ENCODE data around the gene RRAS2. TPM values are rescaled to one million over a fixed set of nuclear protein-coding genes. Genes with fewer than 3 reads are reported as not detected.

RRAS2 gene
- polyA plus RNA-seq, 3 donors = 0.19 to 0.31 TPM; not detected in 1

DNA sequence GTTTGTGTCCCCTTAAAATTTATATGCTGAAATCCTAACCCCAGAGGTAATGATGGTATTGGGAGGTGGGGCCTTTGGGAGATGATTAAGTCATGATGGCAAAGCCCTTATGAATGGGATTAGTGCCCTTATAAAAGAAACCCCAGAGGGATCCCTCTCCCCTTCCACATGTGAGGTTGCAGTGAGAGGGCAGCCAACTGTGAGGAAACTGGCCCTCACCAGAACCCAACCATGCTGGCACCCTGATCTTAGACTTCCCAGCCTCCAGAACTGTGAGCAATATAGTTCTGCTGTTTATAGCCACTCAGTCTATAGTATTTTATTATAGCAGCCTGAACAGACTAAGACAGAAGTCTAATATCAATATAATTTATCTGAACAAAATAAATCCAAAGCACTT, 27.1 kb upstream of the RRAS2 start:
- Histone ChIP-seq H3K9ac (ENCODE audit: insufficient read depth, low read length, poor library complexity, severe bottlenecking) (no peak overlapping the region), H4K20me1 (ENCODE audit: insufficient read depth, low read length) (no peaks in the 10 kb centered on the region), H3K4me3 (replicated peaks in 1 of 3; ENCODE audit: low read depth in 2 of 3, low read length in 3 of 3) (no peak overlapping the region), H3K4me1 (ENCODE audit: control insufficient read depth in 1 of 2, insufficient read depth in 2 of 2, low read length in 2 of 2) (peaks cover under 1 to 3% of the 10 kb centered on the region in 2 donors), H3K9me3 (replicated peaks in 1 of 2; ENCODE audit: control insufficient read depth in 1 of 2, insufficient read depth in 1 of 2, low read length in 2 of 2) (no peaks in the 10 kb centered on the region), H3K27ac (ENCODE audit: low read depth in 1 of 2, low read length in 2 of 2) (no peak overlapping the region), H3K36me3 (replicated peaks in 1 of 2; ENCODE audit: control insufficient read depth in 1 of 2, insufficient read depth in 2 of 2, low read length in 2 of 2) (no peaks in the 10 kb centered on the region), H3K79me2 (ENCODE audit: insufficient read depth, low read length) (no peaks in the 10 kb centered on the region), H3K27me3 (ENCODE audit: control insufficient read depth in 2 of 2, insufficient read depth in 2 of 2, low read length in 2 of 2) (peaks cover 18% of the 10 kb centered on the region in 2 donors), H2AFZ (ENCODE audit: insufficient read depth, low read depth, low read length, poor library complexity, severe bottlenecking) (no peak overlapping the region), H3K4me2 (replicated peaks; ENCODE audit: extremely low read depth, low read length, poor library complexity, severe bottlenecking) (no peak overlapping the region)
- Mint-ChIP-seq H3K27ac (no peak overlapping the region), H3K36me3 (no peaks in the 10 kb centered on the region), H3K4me3 (no peak overlapping the region), H3K4me1 (peaks cover 3% of the 10 kb centered on the region), H3K27me3 (ENCODE audit: low read depth in 3 of 3) (peaks cover 23% of the 10 kb centered on the region in 3 donors), H3K9me3 (peaks cover 0 to 9% (median 3%) of the 10 kb centered on the region in 7 donors)
- TF ChIP-seq, protein P1, sequence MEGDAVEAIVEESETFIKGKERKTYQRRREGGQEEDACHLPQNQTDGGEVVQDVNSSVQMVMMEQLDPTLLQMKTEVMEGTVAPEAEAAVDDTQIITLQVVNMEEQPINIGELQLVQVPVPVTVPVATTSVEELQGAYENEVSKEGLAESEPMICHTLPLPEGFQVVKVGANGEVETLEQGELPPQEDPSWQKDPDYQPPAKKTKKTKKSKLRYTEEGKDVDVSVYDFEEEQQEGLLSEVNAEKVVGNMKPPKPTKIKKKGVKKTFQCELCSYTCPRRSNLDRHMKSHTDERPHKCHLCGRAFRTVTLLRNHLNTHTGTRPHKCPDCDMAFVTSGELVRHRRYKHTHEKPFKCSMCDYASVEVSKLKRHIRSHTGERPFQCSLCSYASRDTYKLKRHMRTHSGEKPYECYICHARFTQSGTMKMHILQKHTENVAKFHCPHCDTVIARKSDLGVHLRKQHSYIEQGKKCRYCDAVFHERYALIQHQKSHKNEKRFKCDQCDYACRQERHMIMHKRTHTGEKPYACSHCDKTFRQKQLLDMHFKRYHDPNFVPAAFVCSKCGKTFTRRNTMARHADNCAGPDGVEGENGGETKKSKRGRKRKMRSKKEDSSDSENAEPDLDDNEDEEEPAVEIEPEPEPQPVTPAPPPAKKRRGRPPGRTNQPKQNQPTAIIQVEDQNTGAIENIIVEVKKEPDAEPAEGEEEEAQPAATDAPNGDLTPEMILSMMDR (IDR thresholded peaks at IDR 0.05) = no peak
- intact Hi-C loops (cut with micrococcal nuclease) = no loop called here
- DNase-seq = no peak

DNA sequence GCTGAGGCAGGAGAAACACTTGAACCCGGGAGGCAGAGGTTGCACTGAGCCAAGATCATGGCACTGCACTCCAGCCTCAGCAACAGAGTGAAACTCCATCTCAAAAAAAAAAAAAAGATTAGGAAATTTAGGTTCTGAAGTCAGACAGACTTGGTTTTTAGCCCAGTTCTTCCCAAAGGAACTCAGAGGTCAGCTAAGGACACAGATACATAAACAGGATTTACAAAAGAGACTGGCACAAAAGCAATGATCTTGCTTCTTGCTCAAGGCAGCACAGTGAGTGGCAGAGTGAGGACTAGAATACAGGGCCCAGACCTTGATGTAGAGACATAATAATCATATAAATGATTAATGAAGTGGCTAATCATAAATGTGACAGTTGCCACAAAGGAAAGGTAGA, 25.4 kb upstream of the RRAS2 start:
- intact Hi-C loops (cut with micrococcal nuclease) = no loop called here
- no peak overlapping the region for H3K4me2 ChIP-seq (replicated peaks; ENCODE audit: extremely low read depth, low read length, poor library complexity, severe bottlenecking)
- WGBS (ENCODE audit: insufficient coverage) = no CpG with 5 or more reads among the region's 1 CpG

More for the DNA sequence above, 25.4 kb upstream of the RRAS2 start:
- no peak overlapping the region for H2AFZ ChIP-seq (ENCODE audit: insufficient read depth, low read depth, low read length, poor library complexity, severe bottlenecking)
- Mint-ChIP-seq H3K27me3 (ENCODE audit: low read depth in 3 of 3) (peaks cover 37 to 40% (median 40%) of the 10 kb centered on the region in 3 donors), H3K4me1 (peaks cover 5% of the 10 kb centered on the region), H3K9me3 (peaks cover 0 to 14% (median 3%) of the 10 kb centered on the region in 7 donors), H3K27ac (no peak overlapping the region), H3K4me3 (no peak overlapping the region), H3K36me3 (no peaks in the 10 kb centered on the region)
- peaks cover 33 to 35% of the 10 kb centered on the region in 2 donors for H3K27me3 ChIP-seq (ENCODE audit: control insufficient read depth in 2 of 2, insufficient read depth in 2 of 2, low read length in 2 of 2)
- no peak overlapping the region for H3K4me3 ChIP-seq (replicated peaks in 1 of 3; ENCODE audit: low read depth in 2 of 3, low read length in 3 of 3)
- no peaks in the 10 kb centered on the region for H4K20me1 ChIP-seq (ENCODE audit: insufficient read depth, low read length)
- no peaks in the 10 kb centered on the region for H3K79me2 ChIP-seq (ENCODE audit: insufficient read depth, low read length)
- no peak overlapping the region for H3K9ac ChIP-seq (ENCODE audit: insufficient read depth, low read length, poor library complexity, severe bottlenecking)
- H3K9me3 ChIP-seq (replicated peaks in 1 of 2; ENCODE audit: control insufficient read depth in 1 of 2, insufficient read depth in 1 of 2, low read length in 2 of 2) = no peaks in the 10 kb centered on the region
- no peak overlapping the region for H3K27ac ChIP-seq (ENCODE audit: low read depth in 1 of 2, low read length in 2 of 2)
- peaks cover 3 to 7% of the 10 kb centered on the region in 2 donors for H3K4me1 ChIP-seq (ENCODE audit: control insufficient read depth in 1 of 2, insufficient read depth in 2 of 2, low read length in 2 of 2)
- no peak for DNase-seq
- TF ChIP-seq, protein P1 (IDR thresholded peaks at IDR 0.05) = no peak
- H3K36me3 ChIP-seq (replicated peaks in 1 of 2; ENCODE audit: control insufficient read depth in 1 of 2, insufficient read depth in 2 of 2, low read length in 2 of 2) = no peaks in the 10 kb centered on the region

Measured in CD14-positive monocyte (primary cell).